ENCODE results near the gene PITPNM3. TPM values are rescaled to one million over a fixed set of nuclear protein-coding genes. Genes with fewer than 3 reads are reported as not detected.
"Not testable (repeated sequence)": the region's sequence is repeated elsewhere in the genome, so short reads cannot be mapped to it uniquely, and the experiment has no call there.

Gene PITPNM3
- total RNA-seq, 1 experiment from 2014 or later, result 3.6 TPM

DNA sequence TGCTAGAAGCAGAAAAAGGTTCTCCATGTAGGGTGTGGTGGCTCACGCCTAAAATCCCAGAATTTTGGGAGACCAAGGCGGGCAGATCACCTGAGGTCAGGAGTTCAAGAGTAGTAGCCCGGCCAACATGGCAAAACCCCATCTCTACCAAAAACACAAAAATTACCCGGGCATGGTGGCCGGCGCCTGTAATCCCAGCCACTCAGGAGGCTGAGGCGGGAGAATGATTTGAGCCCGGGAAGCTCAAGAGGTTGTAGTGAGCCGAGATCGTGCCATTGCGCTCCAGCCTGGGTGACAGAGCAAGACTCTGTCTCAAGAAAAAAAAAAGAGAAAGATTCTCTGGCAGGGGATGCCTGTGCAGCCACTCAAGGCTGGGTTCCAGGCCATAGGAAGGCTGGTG, 54.2 kb downstream of the PITPNM3 start:
- no peak for DNase-seq (ENCODE audit: low spot score)

DNA sequence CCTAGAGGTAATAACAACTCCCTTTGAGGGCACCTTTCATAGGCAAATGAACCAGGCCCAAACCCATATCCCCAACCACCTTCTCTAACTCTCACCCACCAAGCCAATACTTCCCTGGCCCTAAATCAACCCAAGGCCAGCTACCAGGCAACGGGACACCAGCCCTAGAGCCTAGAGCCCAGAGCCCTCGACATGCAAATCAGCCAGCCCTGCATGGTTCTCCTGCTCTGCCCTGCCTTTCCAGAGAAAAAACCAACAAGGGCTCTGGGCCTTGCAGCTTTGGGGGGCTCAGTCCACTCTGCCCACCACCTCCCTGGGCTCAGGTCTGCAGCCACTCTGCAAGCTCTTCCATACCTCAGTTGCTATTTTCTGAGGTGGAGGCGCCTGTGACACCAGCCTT, 55.0 kb downstream of the PITPNM3 start:
- DNase-seq (ENCODE audit: low spot score), result no peak

DNA sequence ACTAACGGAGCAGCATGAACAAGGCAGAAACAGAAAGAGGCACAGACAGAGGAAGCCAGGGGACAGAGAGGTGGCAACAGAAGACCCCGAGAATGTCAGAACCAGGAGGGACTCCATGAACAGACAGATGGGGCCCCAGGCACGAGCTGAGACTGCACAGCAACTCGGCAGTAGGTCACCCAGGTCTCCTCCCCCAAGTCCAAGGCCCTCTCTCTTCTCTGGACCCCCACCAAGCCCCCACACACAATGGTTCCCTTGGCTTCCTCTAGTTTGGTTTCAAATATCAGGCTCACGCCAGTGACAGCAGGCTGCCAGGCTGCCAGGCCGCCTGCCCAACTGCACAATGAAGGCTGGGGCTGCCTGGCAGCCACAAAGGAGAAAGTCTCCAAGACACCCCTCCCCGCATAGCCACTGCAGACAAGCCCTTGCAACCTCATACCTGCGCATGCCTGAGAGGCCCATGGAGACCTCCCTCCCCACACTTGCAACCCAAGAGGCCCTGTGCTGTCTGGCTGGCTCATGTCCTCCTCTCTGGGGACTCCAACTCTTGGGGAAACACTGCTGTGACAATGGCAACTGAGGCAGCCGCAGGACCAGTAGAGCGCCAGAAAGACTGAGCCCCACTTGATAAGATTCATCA, 57.3 kb downstream of the PITPNM3 start:
- DNase-seq (ENCODE audit: low spot score), result no peak

DNA sequence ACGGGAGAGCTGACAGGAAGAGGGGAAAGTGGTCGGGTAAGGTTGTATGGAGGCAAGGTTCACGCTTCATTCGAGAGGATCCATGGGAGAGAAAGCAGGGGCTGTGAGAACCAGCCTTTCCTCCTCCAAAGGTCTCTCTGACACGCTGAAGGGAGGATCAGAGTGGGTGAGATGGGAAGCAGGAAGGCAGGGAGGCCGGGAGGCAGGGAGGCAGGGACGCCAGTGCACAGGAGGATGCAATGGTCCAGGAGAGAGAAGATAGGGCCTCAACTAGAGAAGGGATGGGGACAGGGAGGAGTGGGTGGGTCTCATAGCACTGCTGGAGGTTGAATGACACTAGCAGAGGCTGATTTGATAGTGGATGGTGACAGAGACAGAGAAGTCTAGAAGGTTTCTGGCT, 58.0 kb downstream of the PITPNM3 start:
- no peak for DNase-seq (ENCODE audit: low spot score)

DNA sequence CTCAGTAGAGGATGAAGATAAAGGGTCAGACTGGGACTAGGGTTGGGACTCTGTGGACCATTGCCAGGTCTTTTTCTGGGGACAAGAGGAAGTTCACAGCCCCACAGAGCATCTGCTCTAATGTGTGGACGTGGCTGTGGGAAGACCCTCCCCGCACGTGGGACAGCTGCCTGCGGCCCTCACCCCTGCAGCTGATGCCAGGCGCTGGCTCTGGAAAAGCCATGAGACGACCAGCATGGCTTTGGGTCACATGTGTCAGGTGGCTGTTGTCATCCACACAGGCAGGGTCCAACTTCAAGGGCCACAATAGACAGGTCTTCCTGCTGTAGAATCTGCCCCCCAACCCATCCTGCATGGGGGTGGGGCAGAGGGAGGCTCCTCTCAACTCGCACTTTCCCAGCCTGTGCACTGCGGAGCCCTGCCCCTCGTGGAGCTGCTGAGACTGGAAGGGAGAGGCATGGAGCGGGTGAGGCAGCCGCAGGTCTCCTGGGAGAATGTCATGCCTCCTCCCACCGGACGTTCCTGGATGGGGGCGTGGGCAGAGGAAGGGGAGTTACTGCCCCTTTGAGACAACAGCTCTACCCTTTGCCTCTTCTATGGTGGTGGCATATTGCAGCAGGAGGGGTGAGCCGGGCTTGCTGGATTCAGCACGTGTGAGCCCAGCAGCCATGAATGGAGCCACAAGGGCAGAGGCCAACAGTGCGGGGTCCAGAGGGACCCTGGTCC, 58.7 kb downstream of the PITPNM3 start:
- no peak for DNase-seq (ENCODE audit: low spot score)

DNA sequence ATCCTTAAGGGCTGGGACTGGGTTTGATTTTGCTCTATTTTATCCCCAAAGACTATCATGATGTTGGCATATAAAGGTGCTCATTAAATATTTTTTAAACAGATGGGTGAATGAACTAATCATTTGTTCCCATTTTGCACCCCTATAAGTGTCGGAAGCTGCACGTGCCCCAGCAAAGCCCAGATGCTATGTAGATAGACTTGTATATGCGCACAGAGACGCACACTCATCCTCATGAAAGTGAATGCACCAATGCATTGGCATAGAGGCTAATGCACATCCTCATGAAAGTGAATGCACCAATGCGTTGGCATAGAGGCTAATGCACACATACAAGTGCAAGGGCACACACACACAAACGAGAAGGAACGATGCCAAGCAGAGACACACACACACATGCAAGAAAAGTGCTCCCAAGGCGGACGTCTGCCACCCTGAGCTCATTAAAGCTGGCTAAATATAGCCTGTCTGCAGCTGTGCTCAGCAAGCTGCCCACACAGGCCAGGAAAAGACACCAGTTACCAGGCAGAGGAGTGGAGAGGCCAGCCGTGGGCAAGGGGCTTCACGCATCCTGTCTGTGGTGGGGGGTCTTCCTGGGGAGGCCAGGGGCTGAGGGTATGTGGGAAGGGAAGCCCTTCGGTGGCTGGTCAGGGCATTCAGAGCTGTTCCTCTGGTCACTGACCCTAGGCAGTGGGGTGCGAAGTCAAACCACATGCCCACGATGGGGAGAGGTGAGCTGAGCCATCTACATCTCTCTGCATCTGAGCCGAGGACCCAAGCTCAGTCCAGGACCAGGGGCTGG, 59.5 kb downstream of the PITPNM3 start:
- DNase-seq (ENCODE audit: low spot score), result no peak

DNA sequence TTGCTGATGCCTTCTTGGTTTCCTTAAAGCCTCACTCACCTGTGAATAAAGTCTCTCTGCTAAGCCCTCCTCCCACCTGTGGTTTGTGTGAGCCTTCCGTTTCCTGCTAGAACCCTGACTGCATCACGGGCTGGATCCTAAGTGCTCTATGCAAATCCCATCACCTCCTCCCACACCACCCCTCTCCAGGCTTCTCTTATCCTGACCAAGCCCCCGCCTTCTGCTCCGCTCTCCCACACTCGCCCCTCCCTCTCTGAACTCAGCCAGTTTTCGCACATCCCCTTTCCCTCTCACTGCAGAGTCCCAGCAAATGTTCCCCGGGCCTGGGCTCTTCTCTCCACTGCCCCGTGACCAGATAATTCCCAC, 60.3 kb downstream of the PITPNM3 start:
- DNase-seq (ENCODE audit: low spot score), result no peak

DNA sequence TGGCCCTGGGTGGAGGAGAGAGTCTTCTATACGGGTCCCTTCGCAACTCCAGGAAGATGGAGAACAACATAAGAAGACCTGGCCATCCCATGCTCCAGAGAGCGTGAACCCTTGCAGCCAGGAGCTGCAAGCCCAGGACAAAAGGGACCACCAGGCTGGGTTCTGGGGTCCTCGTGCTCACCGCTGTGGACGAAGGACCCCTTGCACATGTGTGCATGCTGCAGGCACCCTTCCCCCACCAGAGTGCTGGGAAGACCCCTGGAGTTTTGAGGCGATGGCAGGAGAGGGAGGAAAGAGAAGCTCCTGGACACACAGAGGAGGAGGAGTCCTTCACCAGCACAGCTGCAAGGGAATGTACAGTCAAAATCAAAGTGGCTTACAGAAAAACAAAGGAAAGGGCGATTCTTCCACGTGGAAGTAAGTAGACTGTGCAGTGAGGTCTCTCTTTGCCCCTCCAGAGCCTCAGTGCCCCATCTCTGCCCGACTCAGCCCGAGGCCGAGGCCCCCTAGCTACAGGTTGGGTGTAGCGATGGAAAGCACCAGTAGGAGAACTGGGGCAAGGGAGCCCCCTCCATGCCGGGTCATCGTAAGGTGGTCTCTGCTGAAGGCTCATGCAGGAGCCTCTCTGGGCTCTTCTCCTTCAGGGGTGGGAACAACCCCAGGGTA, 60.8 kb downstream of the PITPNM3 start:
- no peak for DNase-seq (ENCODE audit: low spot score)

DNA sequence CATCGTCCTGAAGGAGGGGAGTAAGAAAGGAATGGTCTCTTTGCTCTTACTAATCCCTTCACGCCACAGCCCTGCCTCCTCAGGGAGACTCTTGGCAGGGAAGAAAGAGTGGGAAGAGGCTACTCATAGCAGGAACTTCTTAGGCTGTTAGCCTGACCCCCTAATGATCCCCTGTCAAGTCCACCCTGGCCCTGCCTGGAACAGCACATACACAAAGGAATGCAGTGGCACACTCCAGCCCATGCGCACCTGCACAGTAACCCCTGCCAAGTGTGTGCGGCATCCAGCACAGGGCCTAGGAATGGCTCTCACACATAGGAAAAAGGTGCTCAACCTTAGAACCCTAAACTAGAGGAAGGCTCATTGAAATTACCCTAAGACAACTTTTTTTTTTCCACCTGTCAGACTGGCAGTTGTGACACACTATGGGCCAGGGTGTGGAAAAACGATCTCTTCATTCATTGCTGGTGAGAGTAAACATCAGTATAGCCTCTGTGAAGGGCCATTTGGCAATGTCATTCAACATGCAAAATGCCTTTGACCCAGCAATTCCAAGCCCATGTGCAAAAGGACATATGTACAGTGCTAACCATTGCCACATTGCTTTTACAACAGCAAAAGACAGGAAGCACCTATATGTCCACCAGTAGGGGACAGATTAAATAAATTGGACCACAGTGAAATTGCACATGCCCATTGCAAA, 62.0 kb downstream of the PITPNM3 start:
- no peak for DNase-seq (ENCODE audit: low spot score)

DNA sequence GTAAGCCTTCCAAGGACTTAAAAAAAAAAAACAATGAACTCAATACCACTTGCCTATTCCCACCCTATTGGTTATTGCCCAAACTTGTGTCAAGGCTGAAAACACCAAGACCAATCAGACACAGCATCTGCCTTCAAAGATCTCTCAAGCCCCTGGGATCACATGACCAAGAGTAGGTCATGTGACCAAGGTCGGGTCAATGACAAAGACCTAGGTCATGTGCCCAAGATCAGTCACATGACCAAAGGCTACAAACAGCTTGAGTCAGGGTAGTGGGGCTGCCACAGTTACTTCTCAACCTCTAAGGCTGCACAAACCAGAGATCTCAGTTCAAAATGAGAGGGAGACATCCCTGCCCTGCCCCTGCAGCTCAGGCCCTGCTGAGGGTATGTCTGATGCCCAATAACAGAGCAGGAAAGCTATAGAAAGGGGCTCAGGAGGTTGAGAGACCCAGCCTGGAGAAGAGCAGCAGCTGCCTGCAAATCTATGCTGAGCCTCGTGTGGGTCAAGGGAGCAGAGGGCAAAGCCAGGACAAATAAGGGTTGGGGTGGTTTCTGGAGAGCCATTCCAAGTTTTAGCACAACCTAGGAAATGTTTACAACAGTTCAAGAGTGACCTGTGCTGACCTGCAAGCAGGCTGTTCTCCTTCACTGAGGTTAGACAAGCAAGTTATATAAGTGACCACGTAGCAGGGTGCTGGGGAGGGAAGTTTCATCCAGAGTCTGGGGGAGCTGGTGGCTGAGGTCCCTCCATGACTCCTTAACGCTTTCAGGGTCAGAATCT, 63.3 kb downstream of the PITPNM3 start:
- no peak for DNase-seq (ENCODE audit: low spot score)

DNA sequence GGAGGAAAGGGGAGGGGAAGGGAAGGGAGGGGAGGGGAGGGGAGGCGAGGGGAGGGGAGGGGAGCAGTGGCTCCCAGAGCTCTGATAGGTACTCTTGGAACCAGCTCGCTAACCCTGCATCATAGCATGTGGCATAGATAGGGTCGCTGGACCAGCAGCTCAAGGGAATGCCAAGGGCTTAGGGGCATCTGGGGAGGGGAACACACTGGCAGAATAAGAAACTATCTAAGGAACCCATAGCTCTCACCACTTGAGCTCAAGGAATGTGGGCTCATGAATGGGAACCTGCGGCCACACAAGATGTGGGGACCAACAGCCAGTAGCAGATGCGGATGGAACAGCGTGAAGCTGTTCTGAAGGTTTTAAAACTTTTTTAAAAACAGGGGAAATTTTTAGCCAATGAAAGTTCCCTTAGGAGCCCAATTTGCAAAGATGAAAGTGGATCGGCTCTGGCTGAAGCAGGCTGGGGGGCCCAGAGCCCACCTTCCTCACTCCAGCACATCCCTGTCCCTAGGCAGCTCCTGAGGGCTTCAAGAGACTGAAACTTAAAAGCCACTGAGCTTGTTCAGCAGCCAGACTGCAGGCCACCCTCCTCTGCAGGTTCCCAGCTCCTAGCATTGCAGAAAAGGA, 65.2 kb downstream of the PITPNM3 start:
- no peak for DNase-seq (ENCODE audit: low spot score)

DNA sequence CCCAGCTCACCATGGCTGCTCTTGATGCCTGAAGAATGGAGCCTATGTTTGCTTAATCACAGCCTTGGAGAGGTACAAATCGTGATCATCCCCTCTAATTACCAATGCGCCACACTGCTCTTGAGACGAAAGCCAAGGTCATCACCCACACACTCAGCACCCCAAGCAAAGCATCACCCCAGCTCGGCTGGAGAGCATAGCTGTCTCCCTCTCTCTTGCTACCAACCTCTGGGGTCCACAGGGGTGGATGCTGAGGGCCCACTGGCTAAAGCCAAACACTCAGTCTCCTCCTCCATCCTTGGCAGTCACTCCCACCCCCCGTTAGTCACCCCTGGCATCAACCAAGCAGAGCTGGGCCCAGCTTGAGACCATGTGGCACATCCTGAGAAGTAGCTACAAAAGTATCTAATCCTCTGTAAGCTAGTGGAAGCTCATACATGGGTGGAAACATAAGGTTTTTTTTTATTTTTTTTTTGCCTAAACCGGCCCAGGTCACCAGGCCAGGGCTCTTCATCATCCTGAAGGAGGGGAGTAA, 67.3 kb downstream of the PITPNM3 start:
- DNase-seq (ENCODE audit: low spot score), result no peak

DNA sequence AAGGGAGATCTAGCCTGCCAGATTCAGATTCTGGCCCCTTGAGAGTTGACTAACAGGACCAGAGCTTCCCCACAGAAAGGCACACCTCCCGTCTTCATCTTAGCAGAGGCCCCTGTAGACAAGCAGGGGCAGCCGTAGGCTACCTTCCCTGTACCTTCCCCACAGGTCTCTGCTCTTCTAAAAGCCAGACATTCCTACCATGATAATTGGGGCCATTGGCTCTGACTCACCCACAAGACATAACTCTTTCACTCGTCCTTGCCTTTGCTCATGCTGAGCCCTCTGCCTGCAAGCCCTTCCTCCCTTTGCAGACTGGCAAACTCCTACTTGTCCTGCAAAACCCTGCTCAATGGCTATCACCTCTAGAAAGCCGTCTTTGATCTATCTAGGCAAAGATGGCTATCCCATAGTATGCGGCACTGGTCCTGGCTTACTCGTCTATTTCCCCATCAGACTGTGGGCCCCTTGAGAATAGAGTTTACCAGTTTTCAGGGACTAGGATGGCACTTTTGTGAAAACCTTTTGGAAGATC, 68.3 kb downstream of the PITPNM3 start:
- no peak for DNase-seq (ENCODE audit: low spot score)

DNA sequence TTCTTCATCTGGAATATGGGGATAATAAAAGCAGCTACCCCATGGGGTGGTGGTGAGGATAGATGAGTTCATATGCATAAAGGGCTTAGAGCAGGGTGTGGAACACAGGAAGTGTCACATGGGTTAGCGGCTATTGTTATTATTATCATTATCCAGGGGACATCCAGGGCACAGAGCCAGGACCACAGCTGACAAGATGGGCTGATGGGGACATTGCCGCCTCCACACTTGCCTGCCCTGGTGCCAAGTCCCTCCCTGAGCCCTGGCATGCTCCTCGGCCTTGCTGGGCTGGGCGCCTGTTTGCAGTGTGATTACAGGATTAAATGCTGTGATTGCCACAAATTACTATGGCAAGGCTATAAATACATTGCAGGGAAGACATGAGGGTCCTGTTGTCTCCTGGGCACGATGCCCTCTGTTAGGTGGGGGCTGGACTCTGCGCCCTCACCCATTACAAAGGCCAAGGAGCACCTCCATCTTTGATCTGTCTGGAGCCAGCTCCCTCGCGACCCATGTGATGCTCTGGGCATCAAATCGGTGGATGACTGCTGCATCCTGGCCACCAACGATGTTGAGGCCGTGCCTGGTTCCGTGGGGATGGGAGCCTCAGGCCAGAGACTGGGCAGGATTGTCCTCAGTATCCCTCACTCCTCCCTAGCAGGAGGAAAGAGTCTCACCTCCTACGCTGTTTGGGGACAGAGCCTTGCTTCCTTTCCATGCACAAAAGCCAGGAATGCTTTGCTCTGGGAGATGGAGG, 68.9 kb downstream of the PITPNM3 start:
- no peak for DNase-seq (ENCODE audit: low spot score)

DNA sequence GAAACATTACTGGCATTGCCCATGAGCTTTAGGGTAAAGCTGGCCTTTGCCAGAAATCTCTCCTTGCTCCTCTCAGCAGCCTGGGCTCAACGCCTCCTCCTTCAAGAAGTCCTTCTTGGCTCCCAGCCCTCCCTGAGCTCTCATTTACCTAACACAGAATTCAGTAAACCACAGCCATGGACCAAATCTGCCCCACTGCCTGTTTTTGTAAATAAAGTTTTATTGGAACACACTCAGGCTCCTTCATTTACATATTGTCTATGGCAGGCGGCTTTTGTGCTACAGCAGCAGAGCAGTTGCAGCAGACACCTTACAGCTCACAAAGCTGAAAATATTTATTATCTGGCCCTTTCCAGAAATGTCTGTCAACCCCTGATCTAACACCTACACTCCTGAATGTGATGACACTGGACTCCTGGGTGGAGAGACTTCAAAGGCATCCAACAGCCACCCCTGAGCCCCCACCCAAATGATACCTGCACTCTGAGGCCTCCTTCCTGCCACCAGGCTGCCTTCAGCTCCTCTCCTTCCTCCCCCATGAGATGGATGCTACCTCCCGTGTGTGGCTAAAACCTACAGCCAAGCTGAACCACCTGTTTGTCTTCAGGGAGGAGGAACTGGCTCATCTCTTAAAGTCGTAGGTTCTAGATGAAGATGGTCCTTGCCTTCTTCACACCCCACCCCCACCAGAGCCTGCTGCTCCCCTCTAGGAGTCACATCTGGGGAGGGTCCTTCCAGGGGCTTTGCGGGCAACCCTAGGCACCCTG, 70.5 kb downstream of the PITPNM3 start:
- no peak for DNase-seq (ENCODE audit: low spot score)

DNA sequence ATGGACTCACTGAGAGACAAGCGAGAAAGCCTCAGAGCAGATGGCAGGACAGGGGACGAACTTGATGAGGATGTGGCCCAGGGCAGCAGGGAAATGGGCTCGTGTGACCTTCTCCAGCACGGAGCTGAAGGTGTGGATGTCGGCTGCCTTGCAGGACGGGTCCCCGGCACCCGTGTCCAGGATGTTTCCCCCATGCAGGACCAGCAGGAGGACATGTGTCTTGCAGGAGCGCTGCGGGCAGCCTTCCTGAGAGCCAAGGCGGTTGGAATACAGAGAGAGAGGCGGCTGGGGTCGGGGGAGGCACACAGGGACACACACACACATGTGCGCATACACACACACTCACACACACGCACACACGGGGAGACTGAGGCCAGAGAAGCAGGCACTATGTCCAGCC, 72.8 kb downstream of the PITPNM3 start:
- no peak for DNase-seq (ENCODE audit: low spot score)

DNA sequence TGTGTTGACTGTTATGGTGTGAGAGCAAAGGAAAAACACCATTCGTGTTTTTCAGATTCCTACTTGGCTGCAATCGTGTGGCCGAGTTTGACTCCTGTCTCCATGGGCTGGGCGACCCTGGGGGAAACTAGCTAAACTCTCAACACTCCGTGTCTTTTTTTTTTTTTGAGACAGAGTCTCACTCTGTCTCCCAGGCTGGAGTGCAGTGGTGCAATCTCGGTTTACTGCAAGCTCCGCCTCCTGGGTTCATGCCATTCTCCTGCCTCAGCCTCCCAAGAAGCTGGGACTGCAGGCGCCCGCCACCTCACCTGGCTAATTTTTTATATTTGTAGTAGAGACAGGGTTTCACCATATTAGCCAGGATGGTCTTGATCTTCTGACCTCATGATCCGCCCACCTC, 73.6 kb downstream of the PITPNM3 start:
- DNase-seq (ENCODE audit: low spot score), result not testable (repeated sequence)

DNA sequence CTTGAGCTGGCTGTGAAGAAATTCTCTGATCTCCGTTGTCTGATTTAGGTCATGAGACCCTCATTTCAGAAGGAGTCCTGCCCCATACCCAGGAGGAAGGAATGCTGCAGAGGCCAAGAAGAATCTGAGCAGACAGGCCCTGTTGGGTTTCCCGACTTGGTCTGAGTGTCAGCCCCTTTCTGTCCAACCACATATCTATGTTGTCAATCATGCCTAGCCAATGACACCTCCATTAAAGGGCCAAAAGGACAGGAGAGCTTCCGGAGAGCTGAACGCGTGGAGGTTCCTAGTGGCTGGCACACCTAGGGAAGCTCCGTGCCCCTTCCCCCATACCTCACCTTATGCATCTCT, 74.3 kb downstream of the PITPNM3 start:
- no peak for DNase-seq (ENCODE audit: low spot score)

Data from HT-29 (cell line).